ENCODE results near the gene PRAC1.

GRCh38 chr17:48745381-48746275 is 23.3 kb upstream of the PRAC1 start:
- no peak for TF ChIP-seq CTCF (IDR thresholded peaks at IDR 0.05)
- TF ChIP-seq POLR2A (IDR thresholded peaks at IDR 0.05), result no peak

Data from adrenal gland (tissue), 5 donors.